ENCODE data around the gene CAPS.

DNA sequence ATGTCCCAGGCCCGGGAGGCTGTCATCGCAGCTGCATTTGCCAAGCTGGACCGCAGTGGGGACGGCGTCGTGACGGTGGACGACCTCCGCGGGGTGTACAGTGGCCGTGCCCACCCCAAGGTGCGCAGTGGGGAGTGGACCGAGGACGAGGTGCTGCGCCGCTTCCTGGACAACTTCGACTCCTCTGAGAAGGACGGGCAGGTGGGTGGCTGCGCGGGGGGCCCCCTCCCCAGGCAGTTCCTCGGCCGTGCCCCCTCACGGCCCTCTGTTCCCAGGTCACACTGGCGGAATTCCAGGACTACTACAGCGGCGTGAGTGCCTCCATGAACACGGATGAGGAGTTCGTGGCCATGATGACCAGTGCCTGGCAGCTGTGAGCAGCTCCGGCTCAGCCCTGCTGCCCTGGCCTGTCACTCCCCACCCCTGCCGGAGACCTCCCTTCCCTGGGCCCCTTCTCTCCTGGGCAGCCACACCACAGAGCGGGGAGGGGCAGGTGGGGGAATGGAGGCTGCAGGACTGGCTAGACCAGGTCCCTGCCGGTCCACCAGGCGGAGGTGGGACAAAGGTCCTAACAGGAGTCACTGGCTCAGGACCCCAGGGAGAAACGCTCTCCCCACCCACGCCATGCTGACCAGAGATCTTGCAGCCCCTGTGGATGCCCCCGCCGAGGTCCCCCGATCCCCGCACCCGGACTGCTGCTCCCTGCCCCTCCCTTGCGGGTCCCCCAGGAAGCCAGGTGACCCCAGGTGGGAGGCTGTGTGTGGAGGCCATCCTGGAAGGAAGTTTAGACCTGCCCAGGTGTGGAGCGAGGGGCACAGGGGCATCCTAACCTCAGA lies 1.1 kb downstream of the CAPS start:
- TF ChIP-seq, protein P1, sequence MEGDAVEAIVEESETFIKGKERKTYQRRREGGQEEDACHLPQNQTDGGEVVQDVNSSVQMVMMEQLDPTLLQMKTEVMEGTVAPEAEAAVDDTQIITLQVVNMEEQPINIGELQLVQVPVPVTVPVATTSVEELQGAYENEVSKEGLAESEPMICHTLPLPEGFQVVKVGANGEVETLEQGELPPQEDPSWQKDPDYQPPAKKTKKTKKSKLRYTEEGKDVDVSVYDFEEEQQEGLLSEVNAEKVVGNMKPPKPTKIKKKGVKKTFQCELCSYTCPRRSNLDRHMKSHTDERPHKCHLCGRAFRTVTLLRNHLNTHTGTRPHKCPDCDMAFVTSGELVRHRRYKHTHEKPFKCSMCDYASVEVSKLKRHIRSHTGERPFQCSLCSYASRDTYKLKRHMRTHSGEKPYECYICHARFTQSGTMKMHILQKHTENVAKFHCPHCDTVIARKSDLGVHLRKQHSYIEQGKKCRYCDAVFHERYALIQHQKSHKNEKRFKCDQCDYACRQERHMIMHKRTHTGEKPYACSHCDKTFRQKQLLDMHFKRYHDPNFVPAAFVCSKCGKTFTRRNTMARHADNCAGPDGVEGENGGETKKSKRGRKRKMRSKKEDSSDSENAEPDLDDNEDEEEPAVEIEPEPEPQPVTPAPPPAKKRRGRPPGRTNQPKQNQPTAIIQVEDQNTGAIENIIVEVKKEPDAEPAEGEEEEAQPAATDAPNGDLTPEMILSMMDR (conservative IDR thresholded peaks at IDR 0.05; ENCODE audit: low read depth, low read length) = no peak
- no peak for TF ChIP-seq EZH2 (IDR thresholded peaks at IDR 0.05; ENCODE audit: low read length, unreplicated experiment)
